Fibroblast of peridontal ligament (primary cell): ENCODE measurements around the gene CEBPB.

Experiments used
- DNase-seq: peaks from one replicate; pipeline ENCODE4 v3.0.0-alpha.2; 2010; ENCODE audit errors: extremely low read depth

Gene CEBPB

DNA sequence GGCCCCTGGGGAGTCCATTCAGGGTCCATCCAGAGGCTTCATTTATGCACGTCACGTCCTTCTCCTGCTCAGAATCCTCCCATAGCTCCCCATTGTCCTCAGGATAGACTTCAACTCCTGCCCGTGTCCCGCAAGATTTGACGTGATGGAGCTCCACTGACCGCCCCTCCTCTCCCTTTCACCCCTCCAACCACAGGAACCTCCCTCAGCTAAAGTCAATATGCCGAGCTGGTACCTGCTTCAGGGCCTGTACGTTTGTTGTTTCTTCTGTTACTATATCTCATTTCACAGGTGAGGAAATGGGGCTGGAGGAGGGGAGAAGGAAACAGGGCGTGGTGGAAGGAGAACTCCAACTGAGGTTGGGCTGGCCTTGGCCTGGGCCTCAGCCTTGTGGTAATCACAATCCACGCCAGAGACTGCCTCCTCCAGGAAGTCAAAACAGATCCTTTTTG lies 38.6 kb downstream of the CEBPB start:
- no peak for DNase-seq

DNA sequence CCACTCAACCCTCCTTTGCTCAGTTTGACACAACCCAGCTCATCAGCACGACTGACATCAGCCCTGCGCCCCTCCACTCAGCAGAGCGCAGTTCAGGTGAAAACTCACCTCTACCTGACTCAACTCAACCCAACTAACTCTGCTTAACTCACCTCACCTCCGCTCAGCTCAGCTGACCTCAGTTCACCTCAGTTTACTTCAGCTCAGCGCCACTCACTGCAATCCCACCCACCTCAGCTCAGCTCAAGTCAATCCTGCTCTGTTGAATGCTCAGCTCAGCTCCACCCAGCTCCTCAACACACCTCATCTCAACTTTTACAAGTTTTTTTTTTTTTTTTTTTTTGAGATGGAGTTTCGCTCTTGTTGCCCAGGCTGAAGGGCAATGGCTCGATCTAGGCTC lies 39.6 kb downstream of the CEBPB start:
- DNase-seq = no peak

DNA sequence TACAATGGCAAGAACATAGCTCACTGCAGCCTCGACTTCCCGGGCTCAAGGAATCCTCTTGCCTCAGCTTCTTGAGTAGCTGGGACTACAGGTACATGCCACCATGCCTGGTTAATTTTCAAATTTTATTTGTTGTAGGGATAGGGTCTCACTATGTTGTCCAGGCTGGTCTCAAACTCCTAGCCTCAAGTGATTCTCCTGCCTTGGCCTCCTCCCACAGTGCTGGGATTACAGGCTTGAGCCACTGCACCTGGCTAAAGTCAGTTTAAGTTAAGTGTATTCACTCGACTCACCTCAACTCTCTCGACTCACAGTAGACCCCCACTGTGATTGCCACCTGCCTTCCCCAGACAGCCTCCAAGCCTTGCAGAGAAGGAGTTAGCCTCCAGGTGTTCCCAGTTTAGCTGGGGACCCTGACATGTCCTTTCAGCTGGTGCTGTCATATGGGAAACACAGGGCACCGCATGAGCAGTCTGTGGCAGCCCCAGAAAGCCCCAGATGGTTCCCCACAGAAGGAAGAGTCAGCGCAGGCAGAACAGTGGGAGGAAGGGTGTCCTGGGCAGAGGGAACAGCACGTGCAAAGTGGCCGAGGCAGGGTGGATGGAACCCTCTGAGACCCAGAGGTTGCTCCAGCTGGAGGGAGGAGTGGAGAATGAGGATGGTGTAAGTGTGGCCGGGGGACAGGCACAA lies 40.4 kb downstream of the CEBPB start:
- no peak for DNase-seq

DNA sequence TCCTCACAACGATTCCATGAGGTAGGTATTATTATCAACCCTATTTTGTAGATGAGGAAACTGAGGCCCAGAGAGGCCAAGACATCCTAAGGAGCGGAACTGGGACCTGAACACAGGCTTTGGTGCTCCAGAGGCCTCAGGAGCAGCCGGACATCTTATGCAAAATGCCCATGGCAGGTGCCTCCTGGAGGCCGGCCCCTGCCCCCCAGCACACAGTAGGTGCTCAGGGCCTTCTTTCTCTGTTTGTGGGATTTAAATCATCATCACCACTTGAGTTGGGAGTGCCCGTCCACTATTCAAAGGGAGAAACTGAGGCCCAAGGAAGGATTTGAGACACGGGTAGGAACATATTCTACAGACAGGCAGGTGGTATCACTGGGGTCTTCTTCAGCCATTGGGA lies 41.2 kb downstream of the CEBPB start:
- no peak for DNase-seq

DNA sequence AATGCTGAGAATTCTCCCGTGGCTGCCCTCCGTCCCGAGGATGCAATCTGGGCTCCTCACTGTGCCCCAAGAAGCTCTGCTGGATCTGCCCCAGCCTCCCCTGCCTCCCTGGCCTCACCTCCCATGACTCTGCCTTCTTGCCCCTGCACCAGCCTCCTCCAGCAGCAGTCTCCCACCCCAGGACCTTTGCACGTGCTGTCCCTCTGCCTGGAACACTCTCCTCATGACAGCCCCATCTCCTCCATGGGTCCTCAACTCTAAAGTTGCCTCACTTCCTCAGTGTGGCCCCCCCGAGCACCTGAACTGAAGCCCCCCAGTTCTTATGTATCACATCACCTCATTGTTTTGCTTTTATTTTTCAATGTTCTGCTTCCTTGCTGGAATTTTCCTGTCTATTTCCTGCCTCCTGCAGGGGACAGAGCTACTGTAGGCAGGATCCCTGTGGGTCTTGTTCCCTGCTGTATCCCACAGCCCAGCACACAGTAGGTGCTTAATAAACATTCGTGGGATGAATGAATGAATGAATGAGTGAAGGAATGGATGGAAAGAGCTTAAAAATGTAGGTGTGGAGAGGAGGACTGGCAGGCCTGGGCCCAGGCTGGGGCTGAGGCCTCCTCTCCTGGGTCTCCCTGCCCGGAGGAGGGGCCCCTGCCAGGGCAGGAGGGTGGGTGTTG lies 42.2 kb downstream of the CEBPB start:
- no peak for DNase-seq

DNA sequence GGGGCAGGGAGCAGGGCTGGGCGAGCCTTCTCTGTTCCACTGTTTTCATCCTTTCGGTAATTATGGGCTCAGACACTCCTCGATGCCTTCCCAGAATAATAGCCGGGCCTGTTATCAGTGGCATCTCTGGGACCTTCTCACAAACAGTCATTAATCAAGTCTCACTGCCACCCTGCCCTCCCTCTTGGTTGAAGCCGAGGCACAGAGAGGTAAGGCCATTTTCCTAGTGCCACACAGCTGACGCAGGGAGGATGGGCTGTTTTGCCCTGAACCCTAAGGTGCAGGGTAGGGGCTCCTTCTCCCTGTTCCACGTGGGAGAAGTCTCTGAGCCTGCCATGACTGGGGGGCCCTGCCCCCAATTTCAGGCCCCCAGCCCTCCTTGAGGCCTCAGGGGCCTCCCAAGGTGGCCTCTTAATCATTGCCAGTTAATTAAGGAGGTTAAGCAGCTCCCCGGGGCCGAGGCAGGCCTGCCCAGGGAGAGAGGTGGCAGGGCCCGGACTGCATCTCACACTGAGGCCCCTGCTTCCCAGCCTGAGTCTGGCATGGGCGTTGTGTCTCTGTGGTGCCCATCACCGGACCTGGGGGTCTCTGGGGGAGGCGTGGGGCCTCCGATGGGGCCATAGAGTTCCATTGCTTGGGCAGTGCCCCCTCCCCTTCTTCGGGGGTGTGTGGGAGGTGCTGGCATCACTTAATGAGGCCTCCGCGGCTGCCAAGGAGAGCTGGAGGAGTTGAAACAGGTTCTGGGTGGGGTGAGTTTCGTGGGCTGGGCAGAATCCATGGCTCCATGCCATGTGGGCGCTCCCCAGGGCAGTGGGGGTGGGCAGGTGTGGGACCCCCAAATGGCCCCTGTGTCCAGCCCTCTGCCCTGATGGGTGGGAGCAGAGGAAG lies 42.9 kb downstream of the CEBPB start:
- no peak for DNase-seq

DNA sequence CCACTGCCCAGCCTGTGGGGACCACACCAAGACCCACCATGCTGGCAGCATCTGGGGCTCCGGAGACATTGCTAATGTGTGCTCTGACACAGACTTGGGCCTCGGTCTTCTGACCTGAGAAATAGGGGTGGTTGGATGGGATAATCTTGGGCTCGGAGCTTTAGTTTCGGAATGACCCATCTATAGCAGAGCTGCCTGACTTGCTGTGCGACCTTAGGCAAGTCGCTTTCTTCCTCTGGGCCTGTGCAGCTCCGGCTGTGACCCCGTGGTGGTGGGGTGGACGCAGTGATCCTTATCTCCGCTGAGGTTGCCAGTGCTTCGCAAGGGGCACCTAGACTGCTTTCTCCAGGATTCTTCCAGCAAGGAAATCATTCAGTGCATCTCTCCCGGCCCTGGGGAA lies 43.7 kb downstream of the CEBPB start:
- DNase-seq = no peak

DNA sequence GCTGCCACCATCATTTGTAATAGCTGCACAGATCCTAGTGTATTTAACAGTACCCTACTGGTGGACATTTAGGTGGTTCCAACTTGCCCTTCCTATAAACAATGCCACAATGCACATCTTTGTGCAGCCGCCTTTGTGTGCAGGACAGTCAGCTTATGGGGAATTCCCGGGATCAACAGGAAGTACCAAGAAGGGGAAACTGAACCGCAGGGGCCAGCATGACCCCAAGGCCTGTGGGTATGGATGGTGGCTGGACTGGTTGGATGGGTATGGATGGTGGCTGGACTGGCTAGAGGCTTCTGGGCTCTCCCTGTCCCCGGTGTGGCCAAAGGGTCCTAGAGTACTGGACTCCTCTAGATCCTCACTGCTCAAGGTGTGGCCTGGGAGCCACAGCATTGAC lies 46.7 kb downstream of the CEBPB start:
- no peak for DNase-seq

DNA sequence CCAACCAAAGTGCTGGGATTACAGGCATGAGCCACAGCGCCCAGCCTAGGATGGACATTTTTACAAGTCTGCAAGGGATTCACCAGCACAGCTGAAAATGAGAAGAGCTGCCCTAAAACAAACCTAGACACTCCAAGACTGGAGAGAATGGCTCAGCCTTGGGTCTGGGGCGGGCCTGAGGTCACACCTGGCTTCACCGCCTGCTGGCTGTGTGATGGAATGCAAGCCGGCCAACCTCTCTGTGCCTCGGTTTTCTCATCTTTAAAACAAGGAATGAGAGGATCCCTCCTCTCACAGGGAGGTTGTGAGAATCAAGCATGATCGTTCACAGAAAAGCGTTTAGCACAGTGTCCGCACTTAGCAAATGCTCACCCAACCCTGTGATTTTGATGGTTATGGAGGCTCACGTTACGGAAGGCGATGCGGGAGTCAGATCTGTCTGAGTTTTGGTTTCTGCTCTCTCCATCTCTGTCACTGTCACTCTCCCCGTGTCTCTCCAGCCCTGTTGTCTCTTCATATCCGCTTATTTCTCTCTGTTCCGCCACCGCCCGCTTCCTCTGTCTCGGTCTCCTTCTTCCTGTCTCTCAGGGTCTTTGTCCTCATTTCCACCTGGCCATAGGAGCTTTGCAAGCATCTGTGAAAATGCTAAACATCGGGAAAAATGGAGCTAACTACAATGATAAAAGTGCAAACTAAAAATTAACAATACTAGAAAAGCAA lies 47.6 kb downstream of the CEBPB start:
- no peak for DNase-seq

DNA sequence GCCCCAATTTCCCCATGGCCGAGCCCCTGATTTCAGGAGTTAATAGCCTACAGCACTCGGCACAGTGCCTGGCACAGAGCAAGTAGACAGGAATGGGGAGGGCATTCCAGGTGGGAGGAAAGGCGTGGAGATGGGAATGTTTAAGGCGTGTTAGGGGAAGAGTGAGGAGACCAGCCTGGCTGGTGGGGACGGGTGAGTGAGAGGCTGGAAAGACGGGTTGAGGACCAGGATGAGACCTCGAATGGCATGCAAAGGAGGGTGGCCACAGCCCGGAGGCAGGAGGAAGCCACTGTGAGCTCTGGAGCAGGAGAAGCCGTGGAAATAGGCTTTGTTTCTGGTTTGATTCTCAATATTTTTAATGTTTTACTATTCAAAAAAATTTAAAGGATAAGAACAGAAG lies 49.5 kb downstream of the CEBPB start:
- DNase-seq = no peak

DNA sequence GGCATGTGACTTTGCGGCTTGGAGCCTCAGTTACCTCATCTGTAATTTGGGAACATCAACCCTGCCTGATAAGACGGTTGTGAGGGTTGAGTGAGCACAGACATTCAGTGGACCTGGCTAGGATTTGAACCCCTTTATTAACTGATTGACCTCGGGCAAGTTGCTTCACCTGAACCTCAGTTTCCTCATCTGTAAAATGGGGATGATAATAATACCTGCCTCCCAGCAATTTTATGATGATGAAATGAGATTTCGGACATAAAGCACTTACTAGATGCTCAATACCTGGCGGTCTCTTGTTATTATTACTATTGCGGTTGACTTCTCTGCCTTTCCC lies 51.5 kb downstream of the CEBPB start:
- no peak for DNase-seq
